GM21515 (cell line): ENCODE measurements around the gene ENOX2.

Source experiments
- ATAC-seq: cut with Tn5 transposase; IDR thresholded peaks from one replicate; pipeline ENCODE4 v1.9.1; 2021; ENCODE audit not compliant: unreplicated experiment

ENOX2 gene

DNA sequence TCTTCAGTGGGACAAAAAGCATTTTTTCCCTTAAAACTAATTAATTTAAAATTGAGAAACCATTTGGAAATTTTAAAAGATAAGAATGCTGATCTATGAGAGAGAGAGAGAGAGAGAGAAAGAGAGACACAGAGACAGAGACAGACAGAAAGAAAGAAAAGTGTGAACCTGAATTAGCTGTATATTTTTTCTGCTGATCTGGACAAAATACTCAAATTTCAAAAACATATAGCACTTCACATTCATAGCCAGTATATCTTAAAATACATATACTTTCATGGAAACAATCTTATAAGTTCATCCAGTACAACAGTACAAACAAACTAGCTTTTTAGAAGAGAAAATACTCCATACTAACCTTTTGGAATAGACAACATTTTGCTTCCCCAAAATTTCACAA lies 18.4 kb downstream of the ENOX2 start:
- ATAC-seq = no peak

DNA sequence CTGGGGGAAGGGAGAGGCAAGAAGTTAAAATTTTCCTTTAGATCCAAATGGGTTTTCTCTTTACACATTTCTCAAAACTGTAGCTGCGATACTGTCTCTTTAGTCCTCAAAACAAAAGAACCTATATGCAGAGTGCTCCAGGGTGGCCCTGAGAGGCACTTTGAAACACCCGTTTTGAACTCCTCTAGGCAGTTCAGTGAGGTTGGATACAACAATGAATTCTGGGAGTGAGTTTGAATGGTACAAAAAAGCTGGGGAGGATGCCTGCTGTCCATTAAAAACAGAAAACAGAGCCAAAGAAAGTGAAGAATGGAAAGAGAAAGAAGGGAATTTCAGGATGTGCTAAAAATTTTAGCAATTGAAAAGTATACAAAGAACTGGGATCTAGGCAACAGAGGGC lies 23.1 kb downstream of the ENOX2 start:
- ATAC-seq = no peak

DNA sequence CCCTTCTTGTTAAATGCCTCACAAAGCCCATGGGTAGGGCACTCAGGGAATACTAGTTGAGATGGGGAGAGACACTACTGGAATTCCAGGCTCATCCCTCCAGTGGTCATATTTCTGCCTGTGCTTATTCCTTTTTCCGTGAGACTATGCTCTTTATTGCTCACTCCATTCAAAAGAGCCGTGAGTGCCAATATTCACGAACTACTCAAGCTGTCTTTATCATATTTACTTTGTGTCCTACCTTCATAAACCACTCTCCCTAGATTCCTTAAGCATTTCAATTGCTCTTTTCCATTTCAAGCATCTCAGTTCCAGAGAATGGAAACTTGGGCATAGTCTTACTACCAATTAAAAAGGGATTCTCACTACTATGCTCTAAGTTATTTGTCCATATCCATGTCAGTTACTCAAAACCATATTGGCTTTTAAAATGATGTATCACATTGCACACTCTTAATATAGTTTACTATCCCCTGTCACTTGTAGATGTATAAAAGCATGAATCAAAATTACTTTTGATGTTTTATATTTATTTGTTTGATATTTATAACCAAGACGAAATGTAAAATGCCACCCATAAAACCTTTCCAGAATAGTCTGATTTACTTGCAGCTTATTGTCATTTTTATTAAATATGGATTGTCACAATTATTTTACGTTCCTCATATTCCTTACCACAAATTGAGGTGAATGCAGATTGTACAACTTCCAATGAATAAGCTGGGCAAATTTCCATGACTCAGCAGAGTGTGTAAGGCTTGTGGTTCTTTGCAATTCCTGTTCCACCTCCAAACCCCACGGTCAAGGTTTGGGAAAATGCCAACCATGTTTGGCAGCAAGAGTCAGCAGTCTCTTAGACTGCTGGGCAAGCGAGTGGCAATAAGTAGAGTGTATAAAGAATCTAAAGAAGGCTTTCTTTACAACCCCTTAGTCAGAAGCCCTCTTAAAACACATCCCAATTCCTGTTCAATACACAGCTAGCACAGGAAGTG lies 24.4 kb downstream of the ENOX2 start:
- ATAC-seq = no peak

DNA sequence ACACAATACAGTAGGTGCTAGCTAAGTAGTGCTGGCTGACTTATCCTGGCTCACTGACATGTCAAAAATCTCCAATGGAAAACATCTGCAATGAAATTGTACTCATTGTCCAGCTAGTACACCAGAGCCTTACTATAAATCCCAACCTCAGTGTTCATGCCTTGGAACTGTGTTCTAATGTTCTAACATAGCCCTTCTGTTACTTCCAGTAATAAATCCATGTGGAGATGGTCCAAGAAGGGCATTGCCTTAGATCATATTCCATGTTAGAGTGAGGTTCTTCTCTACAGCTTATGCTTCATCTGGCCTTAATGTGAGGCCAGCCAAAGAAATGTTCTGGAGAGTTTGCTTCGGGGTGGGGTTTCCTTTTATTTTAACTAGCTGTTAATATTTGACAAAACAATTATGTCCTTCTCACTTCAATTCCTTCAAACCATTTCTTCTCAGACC lies 25.1 kb downstream of the ENOX2 start:
- no peak for ATAC-seq

DNA sequence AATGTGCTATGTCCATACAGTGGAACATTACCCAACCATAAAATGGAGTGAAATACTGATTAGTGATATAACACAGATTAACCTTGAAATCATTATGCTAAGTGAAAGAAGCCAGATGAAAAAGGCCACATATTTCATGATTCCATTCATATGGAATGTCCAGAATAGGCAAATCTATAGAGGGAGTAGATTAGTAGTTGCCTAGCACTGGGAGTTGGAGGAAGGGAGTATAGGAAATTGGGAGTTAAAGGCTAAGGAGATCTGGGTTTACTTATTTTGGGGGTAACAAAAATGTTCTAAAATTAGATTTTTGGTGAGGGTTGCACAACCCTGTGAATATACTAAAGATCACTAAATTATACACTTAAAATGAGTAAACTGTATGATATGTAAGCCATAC lies 26.8 kb downstream of the ENOX2 start:
- ATAC-seq = no peak

DNA sequence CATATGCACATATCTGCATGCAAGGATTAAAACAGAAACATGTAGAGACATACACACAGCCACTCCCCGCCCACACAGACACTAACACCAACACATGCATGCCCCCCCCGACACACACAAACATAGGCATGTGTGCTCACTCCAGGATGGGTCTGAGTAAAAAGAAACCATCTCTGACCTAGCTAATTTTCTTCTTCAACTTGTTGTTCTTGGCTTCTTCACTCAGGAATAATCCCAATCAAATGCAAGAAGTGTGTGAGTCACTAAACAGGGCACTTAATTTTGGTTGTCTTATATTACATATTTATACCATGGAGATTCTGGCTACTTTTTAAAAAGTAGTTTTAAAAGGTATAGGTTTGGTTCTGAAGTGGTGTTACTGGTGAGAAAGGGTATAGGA lies 28.3 kb downstream of the ENOX2 start:
- ATAC-seq = no peak

DNA sequence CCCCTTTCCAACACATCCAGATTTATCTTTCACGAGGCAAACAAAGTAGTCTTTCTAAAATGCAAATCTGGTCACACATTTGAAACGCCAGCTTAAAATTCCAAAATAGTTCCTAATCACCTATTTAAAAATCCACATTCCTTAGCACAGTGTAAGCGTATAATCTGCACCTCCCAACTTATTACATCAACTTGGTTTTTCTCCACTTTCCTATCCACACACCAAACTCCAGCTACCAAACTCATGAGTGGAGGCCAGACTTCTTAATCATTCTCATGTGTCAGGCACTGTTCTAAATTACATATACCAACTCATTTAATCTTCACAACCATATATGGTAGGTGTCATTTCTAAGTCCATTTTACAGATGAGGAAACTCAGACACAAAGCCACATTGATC lies 33.8 kb downstream of the ENOX2 start:
- no peak for ATAC-seq

DNA sequence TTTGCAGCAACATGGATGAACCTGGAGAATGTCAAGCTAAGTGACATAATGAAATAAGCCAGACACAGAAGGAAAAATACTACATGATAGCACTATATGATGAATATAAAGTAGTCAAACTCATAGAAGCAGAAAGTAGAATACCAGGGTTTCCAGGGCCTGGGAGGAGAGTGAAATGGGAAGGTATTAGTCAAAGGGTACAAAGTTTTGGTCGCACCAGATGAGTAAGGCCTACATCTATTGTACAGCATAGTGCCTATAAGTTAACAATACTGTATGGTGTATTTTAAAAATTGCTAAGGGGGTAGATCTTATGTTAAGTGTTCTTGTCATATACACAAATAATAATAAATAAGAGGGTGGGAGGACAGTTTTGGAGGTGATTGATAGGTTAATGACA lies 41.5 kb downstream of the ENOX2 start:
- ATAC-seq = no peak

DNA sequence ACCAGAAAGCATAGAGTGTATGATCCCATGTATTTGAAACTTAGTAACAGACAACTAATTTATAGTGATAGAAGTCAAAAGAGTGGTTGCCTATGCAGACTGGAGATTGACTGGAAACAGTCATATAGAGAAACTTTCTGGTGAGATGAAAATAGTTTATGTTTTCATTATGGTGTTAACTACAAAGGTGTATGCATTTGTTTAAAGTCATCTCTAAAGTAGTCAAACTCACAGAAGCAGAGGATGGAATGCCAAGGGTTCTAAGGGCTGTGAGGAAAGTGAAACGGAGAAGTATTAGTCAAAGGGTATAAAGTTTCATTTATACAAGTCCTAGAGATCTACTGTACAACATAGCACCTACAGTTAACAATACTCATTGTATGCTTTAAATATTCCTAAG lies 45.8 kb downstream of the ENOX2 start:
- peak; percentile 86 for ATAC-seq

DNA sequence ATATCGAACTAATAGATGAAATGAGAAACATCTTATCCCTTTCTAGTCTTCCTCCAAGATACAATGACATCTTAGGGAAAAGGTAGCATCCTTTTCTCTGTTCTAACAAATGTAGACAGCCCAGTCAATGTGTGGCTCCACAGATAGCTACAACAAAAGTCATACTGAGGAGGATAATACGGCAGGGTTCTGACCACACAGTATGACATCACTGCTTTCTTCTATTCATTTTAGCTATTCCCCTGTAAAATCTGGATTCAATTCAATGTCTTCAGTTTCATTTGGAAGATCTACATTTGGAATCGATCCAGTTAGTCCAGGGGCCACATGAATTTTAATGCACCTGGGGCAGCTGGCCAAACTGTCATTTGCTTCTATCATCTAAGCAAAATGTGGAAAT lies 51.4 kb downstream of the ENOX2 start:
- ATAC-seq = no peak

DNA sequence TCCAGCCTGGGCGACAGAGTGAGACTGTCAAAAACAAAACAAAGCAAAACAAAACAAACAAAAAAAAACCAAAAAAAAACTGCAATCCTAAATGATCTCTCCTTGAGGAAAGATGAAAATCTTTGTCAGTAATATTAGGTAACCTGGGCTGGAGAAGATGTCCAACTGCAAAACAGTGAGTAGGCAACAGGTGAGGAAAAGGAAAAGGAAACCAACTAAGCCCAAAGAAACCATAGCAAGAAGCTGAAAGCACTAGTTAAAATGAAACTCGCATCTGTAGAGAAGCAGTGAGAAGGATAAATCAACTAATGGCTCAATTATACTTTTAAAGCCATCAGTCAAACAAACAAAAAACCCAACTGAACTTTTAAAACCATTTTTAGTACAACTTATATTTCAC lies 54.2 kb downstream of the ENOX2 start:
- ATAC-seq = peak; percentile 92

DNA sequence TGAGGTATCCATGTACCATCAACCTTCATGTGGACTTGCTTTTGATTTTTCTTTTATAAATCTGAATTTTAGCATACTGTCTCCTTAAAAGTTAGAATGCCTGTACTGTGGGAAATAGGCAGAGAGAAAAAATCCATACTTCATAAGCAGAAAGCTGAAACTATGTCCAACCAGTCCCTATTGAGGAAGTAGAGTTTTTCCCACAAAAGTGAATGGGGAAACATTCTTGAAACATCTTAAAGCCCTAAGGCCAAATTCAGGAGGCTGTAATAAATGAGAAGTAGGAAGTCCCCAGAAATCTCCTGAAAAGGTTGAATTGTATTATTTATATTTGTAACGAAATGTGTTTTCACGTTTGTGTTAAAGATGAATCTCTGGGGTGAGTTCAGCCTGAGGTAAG lies 56.3 kb downstream of the ENOX2 start:
- ATAC-seq = no peak

DNA sequence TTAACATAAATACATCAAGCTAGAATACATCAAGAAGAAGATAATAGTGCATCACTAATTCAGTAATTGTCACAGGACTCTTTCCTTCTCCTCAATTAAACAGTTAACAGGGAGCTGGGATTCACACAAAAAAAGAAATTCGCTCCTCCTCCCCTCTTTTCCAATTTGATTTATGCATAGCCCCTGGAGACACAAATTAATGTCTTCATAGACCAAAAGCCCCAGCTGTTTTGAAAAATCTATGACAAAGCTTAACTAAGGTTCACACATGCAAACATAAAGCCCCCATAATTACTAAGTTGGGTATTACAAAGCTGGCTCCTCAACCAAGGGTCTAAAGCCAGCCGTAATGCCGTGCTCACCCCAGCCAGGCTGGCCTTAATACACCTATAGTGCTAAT lies 61.2 kb downstream of the ENOX2 start:
- ATAC-seq = no peak

DNA sequence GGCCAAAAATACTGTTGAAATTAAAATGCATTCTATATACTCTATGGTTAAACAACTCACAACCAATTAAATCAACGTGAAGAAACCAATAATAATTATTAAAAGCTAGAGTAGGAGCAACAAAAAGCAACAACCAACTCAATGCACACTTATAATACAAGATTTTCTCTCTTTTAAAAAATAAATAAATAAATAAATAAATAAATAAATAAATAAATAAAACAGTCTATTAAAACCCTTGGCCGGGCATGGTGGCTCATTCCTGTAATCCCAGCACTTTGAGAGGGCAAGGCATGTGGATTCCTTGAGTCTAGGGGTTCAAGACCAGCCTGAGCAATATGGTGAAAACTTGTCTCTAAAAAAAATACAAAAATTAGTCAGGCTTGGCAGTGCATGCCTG lies 62.7 kb downstream of the ENOX2 start:
- ATAC-seq = no peak

DNA sequence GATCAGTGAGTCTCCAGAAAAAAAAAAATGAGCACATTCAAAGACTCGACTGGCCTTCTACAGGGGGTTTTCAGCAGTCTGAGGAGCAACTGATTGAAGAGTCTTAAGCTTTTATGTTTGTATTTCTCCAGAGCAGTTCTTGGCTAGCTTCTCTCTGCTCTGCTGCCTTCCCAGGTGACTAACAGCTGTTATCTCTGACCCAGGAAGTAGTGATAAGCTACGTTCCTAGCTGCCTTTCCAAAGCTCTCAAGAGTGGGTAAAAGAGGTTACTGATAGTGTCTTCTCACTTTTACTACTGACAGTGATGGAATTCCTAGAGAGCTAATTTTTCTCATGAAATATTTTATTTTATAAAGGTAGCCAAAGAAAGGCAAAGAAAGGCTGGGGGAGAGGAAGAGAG lies 66.6 kb downstream of the ENOX2 start:
- ATAC-seq = no peak

DNA sequence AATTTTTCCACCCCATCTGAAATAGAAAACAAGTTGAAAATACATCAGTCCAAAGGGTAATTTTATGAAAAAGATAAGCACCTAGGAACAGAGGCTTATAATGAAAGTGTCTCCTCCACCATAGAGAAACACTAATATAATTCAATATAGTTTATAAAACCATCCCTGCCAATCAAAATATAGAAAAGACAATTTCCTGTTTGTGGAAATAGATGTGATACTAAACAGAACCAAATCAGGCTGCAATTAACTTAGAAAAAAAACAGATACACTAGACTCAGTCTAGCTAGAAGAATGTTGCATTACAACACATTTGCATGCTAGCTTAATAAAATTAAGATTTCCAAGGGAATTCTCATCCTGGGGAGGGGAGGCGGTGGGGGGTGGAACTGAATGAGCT lies 68.2 kb downstream of the ENOX2 start:
- ATAC-seq = no peak

DNA sequence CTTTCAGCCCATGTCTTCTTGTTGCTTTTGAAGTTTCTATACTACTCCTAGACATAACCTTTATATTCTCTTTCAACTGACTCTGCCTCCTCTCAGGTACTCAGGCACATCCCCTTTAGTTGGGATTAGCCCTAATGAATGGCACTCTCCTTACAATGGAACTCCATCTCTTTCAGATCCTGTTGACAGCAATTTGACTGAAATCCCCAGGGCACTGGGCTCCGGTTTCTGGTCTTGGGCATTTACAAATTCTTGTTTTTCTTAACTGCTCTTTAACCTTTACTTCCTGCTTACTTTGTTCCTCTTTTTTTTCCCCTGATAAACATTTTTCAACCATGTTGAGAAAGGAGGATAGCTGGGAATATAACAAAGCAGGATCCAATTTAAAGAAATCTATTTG lies 68.9 kb downstream of the ENOX2 start:
- no peak for ATAC-seq

DNA sequence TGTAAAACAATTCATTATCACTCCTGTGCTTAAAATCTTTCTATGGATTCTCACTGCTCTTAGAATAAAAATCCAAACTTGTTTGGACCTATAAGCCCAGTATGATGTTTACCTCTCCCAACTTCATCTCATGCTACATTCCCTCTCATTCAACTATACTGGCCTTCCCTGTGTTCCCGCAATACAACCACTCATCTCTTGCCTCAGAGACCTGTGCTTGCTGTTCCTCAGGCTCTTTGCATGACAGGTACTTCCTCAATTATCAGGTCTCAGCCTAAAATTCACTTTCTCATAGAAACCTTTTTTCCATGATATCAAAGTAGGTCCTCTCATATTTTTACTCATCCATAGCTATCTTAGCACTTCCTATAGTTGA lies 71.7 kb downstream of the ENOX2 start:
- ATAC-seq = no peak

DNA sequence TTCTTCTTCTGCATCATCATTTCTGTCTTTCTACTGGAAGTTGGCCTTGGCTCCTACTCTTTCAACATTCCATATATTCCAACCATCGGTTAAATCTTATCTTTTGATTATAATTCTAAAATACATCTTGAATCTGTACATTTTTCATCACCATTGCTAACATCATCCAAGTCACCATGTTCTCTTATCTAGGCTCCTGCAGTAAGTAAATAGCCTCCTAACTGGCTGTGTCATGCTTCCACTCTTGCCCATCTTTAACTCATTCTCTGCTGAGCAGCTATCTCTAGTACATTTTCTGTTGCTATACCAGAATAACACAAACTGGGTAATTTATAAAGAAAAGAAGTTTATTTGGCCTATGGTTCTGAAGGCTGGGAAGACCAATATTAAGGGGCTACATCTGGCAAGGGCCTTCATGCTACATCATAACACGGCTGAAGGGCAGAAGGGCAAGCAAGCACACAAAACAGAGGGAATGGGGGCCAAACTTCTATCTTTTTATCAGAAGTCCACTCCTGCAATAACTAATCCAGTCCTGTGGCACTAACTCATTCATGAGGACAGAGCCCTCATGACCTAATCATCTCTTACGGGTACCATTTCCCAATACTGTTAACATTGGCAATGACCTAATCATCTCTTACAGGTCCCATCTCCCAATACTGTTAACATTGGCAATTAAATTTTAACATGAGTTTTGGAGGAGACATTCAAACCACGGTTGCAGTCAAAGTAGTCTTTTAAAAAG lies 72.2 kb downstream of the ENOX2 start:
- ATAC-seq = no peak

DNA sequence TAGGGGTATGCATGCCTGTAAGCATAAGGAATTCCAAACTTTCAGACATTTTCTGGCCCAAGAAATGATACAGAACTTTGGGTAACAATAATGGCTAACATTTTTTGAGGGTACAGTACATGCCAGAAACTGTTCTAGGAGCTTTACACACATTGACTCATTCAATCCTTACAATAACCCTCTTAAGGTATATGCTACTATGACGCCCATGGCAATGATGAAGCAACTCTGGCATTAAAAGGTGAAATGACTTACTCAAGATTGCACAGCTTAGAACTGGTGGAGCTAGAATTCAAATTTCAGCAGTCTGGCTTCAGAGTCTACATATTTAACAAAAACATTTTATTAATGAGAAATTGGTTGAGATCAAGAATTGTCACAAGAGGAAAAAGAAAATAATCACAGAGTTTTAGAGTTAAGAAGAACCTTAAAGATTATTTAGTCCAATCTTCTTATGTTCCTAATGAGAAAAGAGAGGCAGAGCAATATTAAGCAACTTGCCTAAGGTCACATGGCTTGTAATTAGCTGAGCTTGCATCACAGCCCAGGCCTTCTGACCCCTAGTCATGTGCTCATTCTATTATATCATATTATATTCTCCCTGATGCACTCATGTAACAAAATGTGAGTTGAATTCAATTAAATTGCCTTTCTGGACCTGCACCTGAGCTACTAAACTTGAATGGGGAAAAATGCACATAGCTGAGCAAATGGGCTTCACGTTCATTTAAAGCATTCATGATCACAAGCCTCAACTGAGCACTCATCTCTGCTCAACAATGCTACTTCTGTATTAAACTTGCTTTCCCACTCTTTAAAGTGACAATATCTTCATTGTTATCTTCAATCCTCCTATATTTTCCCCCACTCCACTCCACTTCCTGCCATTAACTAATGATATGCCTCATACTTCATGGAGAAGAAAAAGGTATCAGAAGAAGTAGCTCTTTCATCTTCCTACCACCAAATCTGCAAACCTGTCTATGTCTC lies 73.2 kb downstream of the ENOX2 start:
- no peak for ATAC-seq

DNA sequence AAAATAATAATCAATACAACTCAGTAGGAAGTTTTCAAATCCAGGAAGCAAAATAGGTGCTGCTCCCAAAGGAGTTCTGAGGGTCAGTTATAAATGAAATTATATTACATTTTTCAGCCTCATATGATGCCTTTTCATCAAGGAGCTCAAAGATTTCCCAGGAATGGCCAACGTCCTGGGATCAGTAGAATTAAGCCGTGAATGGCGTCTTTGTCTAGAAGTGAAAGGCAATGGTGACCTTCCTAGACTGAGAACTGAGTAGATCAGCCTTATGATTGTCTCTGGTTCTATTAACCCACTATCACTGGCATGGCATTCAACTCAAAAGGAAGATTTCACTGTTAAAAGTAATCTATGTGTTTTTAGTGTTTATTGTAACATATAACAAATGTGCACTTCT lies 74.4 kb downstream of the ENOX2 start:
- ATAC-seq = no peak
